ENCODE data around the gene FNTB.

Gene FNTB

GRCh38 chr14:64953310-64953654, 33.4 kb upstream of the FNTB start:
- no peak for DNase-seq

GRCh38 chr14:64953661-64954060, 33.0 kb upstream of the FNTB start:
- no peak for DNase-seq

- DNase-seq: no peak
Observed at GRCh38 chr14:64954491-64955240, 32.0 kb upstream of the FNTB start.

GRCh38 chr14:64955297-64955696, 31.4 kb upstream of the FNTB start:
- DNase-seq: no peak

- no peak for DNase-seq
Observed at GRCh38 chr14:64956697-64957406, 29.8 kb upstream of the FNTB start.

- DNase-seq: no peak
Observed at GRCh38 chr14:64958201-64958600, 28.5 kb upstream of the FNTB start.

- DNase-seq: no peak
Observed at GRCh38 chr14:64958743-64959142, 28.0 kb upstream of the FNTB start.

- no peak for DNase-seq
Observed at GRCh38 chr14:64960762-64961276, 25.9 kb upstream of the FNTB start.

GRCh38 chr14:64963611-64964010, 23.1 kb upstream of the FNTB start:
- DNase-seq: no peak

- DNase-seq: no peak
Observed at GRCh38 chr14:64965356-64966000, 21.2 kb upstream of the FNTB start.

- DNase-seq: no peak
Observed at GRCh38 chr14:64966976-64967375, 19.7 kb upstream of the FNTB start.

- no peak for DNase-seq
Observed at GRCh38 chr14:64968167-64968566, 18.5 kb upstream of the FNTB start.

- no peak for DNase-seq
Observed at GRCh38 chr14:64968651-64969050, 18.0 kb upstream of the FNTB start.

GRCh38 chr14:64970041-64970440, 16.7 kb upstream of the FNTB start:
- DNase-seq: no peak

GRCh38 chr14:64970776-64971477, 15.8 kb upstream of the FNTB start:
- DNase-seq: no peak

- no peak for DNase-seq
Observed at GRCh38 chr14:64971491-64971942, 15.2 kb upstream of the FNTB start.

- peak; percentile 59 for DNase-seq
Observed at GRCh38 chr14:64971943-64972791, 14.5 kb upstream of the FNTB start, which contains the start of gene RAB15. Gene RAB15 (minus strand): TSS chr14:64972336. CDS start chr14:64972076, 260 bp downstream.

GRCh38 chr14:64973026-64973442, 13.7 kb upstream of the FNTB start:
- DNase-seq: no peak

GRCh38 chr14:64973826-64974225, 12.9 kb upstream of the FNTB start:
- DNase-seq: no peak

GRCh38 chr14:64974563-64974962, 12.1 kb upstream of the FNTB start:
- DNase-seq: no peak

GRCh38 chr14:64979336-64980074, 7.2 kb upstream of the FNTB start:
- DNase-seq: no peak

Measured in NCI-H1092 treated with DMSO at 0.1 percent for 48 hours (cell line).